ENCODE results near the gene CASTOR2. TPM values are rescaled to one million over a fixed set of nuclear protein-coding genes. Genes with fewer than 3 reads are reported as not detected.

Gene CASTOR2
- total and polyA plus RNA-seq, 8 donors = 0.08 to 44.3 (median 3.8) TPM; not detected in 1

- 36 to 65% (median 55%) methylated on average over 3 of the region's 3 CpGs for WGBS, 5 donors
- TF ChIP-seq EP300 (IDR thresholded peaks at IDR 0.05) = no peak
- TF ChIP-seq, protein P1, sequence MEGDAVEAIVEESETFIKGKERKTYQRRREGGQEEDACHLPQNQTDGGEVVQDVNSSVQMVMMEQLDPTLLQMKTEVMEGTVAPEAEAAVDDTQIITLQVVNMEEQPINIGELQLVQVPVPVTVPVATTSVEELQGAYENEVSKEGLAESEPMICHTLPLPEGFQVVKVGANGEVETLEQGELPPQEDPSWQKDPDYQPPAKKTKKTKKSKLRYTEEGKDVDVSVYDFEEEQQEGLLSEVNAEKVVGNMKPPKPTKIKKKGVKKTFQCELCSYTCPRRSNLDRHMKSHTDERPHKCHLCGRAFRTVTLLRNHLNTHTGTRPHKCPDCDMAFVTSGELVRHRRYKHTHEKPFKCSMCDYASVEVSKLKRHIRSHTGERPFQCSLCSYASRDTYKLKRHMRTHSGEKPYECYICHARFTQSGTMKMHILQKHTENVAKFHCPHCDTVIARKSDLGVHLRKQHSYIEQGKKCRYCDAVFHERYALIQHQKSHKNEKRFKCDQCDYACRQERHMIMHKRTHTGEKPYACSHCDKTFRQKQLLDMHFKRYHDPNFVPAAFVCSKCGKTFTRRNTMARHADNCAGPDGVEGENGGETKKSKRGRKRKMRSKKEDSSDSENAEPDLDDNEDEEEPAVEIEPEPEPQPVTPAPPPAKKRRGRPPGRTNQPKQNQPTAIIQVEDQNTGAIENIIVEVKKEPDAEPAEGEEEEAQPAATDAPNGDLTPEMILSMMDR (IDR thresholded peaks at IDR 0.05) = no peak
- no peak for TF ChIP-seq POLR2A (IDR thresholded peaks at IDR 0.05)
- TF ChIP-seq POLR2AphosphoS5 (IDR thresholded peaks at IDR 0.05) = no peak
- H3K4me3 ChIP-seq = no peak overlapping the region
- H3K9me3 ChIP-seq = no peaks in the 10 kb centered on the region
- peaks cover 0 to 32% (median 9%) of the 10 kb centered on the region in 4 donors for H3K4me1 ChIP-seq
- intact Hi-C loops (cut with DNase I; ENCODE audit: low total_unique reads) = no loop called here
- H3K36me3 ChIP-seq = peaks cover 50 to 100% (median 99%) of the 10 kb centered on the region in 4 donors
- no peak for DNase-seq
- no peaks in the 10 kb centered on the region for H3K27me3 ChIP-seq
- peak overlapping the region in 1 of 5 donors; percentile 67 for H3K27ac ChIP-seq
Observed at GRCh38 chr7:75054744-75055143, 90.2 kb downstream of the CASTOR2 start.

DNA sequence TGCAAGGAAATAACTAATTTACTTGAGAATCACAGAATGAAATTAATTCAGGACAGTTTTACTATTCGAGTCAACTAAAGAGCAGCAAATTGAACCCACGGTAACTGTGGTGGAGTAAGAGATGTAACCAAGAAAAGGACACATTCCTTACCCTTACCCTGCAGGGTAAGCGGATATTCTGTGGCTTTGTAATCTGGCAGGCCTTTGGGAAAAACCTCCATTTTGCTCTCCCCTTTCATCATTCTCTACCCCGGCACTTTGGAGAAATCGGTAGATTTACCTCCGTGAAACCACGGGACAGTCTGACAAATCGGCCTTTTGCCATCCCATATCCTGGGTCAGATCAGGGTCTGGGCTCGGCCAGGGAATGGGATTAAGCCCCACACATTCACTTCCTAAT is 90.7 kb downstream of the CASTOR2 start:
- intact Hi-C loops (cut with DNase I; ENCODE audit: low total_unique reads) = no loop called here
- Histone ChIP-seq H3K36me3 (peaks cover 54 to 100% (median 99%) of the 10 kb centered on the region in 4 donors), H3K4me1 (peaks cover 0 to 32% (median 9%) of the 10 kb centered on the region in 4 donors), H3K4me3 (no peak overlapping the region), H3K27me3 (no peaks in the 10 kb centered on the region), H3K27ac (peak overlapping the region in 2 of 5 donors; percentile 61 to 67), H3K9me3 (no peaks in the 10 kb centered on the region)
- 87 to 93% (median 90%) methylated on average over 9 of the region's 9 CpGs for WGBS, 5 donors
- DNase-seq = no peak
- TF ChIP-seq, protein P1 (IDR thresholded peaks at IDR 0.05) = no peak
- TF ChIP-seq POLR2AphosphoS5 (IDR thresholded peaks at IDR 0.05) (no peak), EP300 (IDR thresholded peaks at IDR 0.05) (no peak), POLR2A (IDR thresholded peaks at IDR 0.05) (no peak)

DNA sequence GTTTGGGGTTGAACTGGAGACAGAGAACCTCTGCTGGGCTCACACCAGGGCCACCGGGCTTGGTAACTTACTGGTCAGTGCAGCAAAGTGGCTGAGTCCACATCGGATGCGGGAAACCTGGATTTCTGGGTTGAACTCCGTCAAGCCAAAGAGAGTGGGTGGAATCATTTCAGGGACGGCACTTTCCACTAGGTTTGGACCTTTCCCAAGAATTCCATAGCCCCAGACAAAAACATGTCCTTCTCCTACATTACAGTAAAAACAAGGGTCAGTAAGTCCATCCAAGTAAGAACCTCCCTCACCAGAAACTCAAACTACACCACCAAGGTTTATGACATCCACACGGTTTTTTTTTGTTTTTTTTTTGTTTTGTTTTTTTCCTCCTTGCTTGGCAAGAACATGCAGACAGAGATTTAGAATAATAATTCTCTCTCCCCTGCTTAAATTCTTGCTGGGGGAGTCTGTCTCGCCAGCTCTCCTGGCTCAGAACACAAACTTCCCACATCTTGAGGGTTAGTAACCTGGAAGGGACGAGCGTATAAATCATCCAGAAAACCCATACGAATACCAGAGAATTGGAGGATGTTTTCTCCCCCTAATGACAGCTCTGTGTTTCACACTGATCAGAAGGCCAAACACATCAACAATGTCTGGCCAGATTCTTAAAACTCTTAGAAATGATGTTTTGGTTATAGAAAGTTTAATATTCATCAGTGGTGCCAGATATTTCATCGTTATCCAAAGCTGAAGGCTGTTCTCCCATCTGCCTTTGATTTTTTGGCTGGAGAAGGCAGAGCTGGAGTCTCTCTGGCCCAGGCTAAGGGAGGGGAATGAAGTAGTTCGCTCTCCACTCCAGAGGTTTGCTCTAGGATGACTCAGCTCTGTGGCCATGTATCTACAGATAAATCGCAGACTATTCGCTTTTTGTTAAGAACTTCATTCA is 91.6 kb downstream of the CASTOR2 start:
- 53 to 80% (median 76%) methylated on average over 14 of the region's 14 CpGs for WGBS, 5 donors
- no peaks in the 10 kb centered on the region for H3K27me3 ChIP-seq
- peak overlapping the region in 4 of 5 donors; percentile 11 to 67 (median 41) for H3K27ac ChIP-seq
- peaks cover 61 to 100% (median 99%) of the 10 kb centered on the region in 4 donors for H3K36me3 ChIP-seq
- no peak for TF ChIP-seq EP300 (IDR thresholded peaks at IDR 0.05)
- no peak for TF ChIP-seq POLR2AphosphoS5 (IDR thresholded peaks at IDR 0.05)
- no peak for TF ChIP-seq POLR2A (IDR thresholded peaks at IDR 0.05)
- TF ChIP-seq, protein P1 (IDR thresholded peaks at IDR 0.05) = no peak
- DNase-seq = peak in 1 of 2 donors; percentile 61
- no peaks in the 10 kb centered on the region for H3K9me3 ChIP-seq
- no peak overlapping the region for H3K4me3 ChIP-seq
- intact Hi-C loops (cut with DNase I; ENCODE audit: low total_unique reads) = no loop called here
- peaks cover 0 to 32% (median 9%) of the 10 kb centered on the region in 4 donors for H3K4me1 ChIP-seq

GRCh38 chr7:75058406-75058805 is 93.9 kb downstream of the CASTOR2 start:
- H3K4me1 ChIP-seq = peaks cover 0 to 32% (median 9%) of the 10 kb centered on the region in 4 donors
- H3K4me3 ChIP-seq = no peak overlapping the region
- H3K9me3 ChIP-seq = no peaks in the 10 kb centered on the region
- DNase-seq = no peak
- WGBS, 5 donors = 95 to 98% (median 97%) methylated on average over 15 of the region's 15 CpGs
- H3K36me3 ChIP-seq = peaks cover 68 to 100% (median 100%) of the 10 kb centered on the region in 4 donors
- intact Hi-C loops (cut with DNase I; ENCODE audit: low total_unique reads) = no loop called here
- H3K27ac ChIP-seq = no peak overlapping the region
- no peaks in the 10 kb centered on the region for H3K27me3 ChIP-seq
- TF ChIP-seq EP300 (IDR thresholded peaks at IDR 0.05) (no peak), POLR2A (IDR thresholded peaks at IDR 0.05) (no peak), POLR2AphosphoS5 (IDR thresholded peaks at IDR 0.05) (no peak)
- TF ChIP-seq, protein P1 (IDR thresholded peaks at IDR 0.05) = no peak
